Activated T-cell treated with anti-CD3 and anti-CD28 coated beads for 4 hours (primary cell): Measurements from ENCODE around the gene PRKCA.

ENCODE experiments used
- DNase-seq: peaks from one replicate; pipeline ENCODE4 v3.0.0-alpha.2; 2020

Gene PRKCA

DNA sequence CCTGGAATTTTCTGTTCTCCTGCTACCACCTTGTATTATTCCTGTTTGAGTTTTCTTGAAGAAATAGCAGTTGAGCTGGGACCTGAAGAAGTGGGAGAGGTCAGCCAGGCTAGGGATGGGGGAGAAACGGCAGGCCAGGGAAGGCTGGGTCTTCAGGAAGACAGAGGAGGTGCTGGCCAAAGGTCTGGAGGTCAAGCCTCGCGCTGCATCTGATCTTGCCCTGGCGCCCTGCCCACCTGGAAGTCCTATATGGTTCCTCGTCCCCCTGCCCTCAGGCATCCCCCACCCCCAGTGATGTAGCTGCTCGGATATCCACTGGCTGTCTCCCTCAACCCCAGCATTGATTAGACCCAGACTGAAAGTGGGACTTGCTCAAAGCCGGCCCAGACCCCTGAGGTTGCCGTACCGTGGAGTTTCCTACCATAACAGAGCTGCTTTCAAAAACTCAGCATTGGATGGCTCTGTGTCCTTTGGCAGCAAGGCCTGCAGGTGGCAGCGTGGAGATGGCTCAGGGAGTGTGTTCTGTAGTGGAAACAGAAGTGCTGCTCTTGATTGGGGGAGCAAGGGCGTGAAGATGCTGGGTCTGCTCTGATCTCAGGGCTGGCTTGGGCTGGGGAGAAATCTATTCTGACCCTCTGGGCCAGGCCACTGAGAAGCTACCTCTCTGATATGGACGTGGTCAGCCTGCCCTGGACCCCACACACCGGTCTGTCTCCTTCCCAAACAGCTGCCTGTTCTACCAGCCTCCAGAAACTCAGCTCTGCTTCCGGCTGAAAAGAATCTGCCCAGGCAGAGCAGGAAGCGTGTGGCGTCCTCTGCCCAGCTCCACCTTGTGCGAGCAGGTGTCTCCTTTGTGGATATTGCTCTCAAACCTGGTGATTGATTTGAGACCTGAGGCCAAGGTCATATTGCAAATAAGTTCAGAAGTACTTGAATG lies 425.5 kb downstream of the PRKCA start:
- DNase-seq = no peak

DNA sequence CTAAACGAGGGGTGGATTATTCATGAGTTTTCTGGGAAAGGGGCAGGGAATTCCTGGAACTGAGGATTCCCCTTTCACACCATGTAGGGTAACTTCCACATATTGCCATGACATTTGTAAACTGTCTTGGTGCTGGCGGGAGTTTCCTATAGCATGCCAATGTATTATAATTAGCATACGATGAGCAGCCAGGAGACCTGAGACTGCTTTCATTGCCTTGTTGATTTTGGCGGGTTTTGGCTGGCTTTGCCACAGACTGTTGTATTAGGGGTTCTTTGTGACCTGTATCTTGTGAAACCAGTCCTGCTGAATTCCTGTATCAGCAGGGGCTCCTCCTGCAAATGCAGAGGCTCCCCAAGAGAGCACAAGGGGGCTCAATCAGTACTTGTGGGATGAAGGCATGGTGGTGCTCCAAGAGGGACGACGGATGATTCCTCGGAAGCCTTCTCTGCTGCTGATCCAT lies 428.1 kb downstream of the PRKCA start:
- DNase-seq = no peak

DNA sequence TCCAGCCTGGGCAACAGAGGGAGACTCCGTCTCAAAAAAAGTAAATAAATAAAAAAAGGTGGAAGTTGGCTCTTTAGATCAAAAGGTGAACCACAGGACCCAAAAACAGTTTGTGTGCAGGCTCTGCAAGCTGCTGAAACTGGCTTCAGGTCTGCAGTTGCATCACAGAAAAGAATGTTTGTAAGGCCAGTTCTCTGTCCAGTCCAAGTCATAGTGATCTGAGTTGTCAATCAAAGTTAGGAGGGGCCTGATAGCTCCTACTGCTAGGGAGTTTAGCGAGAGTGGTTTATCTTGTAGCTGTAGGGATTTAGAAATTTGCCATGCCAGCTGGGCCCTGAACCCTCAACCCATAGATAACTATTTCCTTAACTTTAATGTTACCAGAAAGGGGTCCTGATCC lies 431.3 kb downstream of the PRKCA start:
- no peak for DNase-seq

DNA sequence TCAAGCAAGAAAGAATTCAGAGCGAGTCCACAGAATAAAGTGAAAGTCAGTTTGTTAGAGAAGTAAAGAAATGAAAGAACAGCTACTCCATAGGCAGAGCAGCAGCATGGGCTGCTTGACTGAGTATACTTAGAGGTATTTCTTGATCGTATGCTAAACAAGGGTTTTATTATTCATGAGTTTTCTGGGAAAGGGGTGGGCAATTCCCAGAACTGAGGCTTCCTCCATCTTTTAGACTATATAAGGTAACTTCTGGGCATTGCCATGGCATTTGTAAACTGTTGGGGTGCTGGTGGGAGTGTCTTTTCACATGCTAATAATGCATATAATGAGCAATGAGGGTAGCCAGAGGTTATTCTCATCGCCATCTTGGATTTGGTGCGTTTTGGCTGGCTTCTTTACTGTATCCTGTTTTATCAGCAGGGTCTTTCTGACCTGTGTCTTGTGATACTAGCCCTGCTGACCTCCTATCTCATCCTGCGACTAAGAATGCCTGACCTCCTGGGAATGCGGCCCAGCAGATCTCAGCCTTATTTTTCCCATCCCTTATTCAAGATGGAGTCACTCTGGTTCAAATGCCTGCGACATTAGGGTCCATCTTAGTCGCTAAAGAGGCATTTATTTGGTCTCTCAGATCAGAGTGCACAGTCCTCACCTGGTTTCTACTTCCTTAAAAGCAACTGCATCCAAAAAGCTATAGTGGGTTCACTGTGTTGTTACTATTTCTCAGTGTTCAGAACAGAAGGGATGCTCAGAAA lies 432.0 kb downstream of the PRKCA start:
- DNase-seq = no peak

DNA sequence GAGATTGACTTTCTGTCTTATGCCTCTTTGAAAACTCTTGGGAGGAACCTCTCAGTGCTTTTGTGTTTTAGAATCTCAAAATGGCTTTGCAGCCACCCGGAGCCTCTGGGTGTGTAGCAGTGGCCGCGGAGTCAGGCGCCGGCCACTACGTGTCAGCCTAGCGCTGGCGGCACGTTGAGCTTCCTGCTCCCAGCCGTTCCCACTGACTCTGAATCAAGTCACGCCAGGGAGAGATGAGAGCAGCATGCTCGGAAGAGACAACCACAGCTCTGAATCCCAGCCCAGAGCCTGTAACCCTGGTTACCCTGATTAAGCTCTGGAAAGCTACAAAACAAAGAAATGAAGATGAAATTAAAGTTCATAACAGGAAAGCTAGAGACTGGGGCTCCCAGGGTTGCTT lies 435.1 kb downstream of the PRKCA start:
- no peak for DNase-seq

DNA sequence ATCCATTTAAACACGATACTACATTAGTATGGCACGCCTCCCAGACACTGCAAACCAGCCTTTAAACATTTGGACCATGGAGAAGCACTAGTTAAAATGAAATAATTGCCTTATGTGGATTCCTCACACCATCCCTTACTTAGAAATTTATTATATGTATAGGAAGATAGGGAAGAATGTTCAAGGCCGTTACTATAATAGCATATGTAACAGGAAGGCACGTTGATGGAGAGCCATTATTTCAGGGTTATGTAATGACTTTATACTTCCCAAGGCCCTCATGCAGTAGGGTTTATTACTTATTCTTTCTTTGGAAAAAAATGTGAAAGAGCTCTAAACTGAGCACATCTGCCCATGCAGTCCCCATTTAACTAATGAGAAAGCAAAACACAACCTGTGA lies 435.9 kb downstream of the PRKCA start:
- DNase-seq = no peak

DNA sequence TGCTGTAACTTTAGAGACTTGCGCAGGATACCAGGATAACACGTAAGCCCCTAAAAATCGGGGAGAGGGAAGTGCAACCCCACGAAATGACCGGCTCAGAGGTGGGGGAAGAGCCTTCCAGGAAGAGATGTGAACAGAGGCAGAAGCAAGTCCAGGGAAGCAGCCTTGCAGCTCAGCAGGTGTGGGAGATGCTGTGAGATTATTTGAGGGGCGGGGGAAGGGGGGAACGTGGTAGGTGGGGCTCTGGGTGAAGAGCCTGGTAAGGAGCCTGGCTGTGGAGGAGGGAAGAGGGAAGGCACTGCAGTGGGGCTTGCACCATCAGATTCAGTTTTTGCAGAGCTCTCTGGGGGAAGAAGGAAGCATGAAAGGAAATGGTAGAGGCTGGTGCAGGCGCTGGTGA lies 437.1 kb downstream of the PRKCA start:
- no peak for DNase-seq

DNA sequence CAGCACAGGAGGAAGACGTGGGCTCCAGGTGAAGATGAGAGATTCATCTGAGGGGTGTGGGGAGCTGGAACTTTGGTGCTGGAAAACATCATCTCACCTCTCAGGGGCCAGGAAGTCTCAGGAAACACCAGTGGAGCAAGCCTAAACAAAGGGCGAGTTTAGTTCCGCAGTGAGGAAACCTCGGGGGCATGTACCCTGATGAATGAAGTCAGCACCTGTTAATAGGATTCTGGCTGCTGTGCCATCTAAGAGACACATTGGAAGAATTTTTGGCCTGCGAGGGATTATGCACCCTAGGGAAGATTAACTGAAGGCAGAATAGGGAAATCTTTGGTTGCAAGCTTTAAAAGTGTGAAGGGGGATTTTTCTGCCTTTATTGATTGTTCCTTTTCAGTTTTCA lies 437.8 kb downstream of the PRKCA start:
- no peak for DNase-seq

DNA sequence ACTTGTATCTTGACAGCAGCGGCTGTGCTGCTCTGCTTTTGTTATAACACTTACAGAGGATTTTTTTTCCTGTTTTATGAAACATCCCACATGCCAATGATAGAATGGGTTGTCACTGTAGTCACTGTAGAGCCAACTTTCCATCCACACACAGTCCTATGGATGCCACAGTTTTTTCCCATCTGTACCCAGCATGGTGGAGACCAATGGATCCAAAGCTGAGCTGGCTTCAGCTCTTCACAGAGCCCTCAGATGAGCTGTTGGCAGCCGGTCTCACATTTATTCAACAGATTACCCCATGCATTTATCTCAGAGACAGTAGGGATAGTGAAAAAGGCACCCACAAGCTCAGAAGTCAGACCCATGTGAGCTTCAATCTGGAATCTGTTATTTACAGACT lies 441.1 kb downstream of the PRKCA start:
- DNase-seq = no peak

DNA sequence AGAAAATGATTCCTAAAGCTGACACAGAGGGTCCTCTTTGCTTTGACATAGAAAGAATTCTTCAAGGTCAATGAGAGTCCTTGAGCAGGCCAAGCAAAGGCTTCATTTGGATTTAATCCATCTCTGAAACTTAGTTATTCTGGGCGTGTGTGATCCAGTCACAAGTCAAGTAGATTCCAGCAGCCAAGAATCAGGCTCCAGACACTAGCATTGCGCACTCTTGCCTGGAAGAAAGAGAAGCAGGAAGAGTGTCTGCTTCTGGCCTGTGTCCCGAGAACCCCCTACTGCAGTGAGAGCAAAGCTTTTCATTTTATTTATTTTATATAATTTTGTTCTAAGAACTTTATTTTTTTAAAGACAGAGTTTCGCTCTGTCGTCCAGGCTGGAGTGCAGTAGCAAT lies 444.3 kb downstream of the PRKCA start:
- DNase-seq = no peak

DNA sequence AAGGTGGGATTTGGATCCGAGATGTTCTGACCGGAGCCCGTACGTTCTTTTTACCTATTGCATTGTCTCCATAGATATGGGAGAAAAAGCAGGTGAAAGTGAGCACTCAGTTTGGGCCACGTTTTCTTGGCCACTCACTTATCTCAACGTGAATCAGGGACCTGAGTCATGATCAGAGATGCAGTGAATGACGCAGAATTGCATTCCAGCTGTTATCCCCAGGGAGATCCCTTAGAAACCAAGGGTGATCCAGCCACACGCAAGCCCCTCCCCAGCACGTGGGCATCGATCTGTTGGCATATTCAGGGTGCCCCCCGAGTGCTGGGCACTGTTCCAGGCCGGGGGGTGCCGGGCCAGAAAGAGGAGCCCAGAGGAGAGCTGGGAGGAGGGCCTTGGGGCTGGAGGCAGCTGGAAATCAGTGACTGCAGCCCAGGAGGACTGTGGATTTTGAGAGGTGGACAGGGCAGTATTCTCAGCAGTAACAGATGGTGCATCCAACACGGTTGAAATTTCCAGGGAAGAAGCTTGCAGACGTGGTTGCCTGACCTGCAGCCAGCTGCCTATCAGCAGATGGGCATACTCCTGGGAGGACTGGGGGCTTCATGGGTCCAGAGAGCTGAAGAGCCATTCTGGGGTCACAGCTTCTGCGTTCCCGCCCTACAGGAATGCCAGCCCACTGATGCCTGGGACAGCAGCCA lies 445.3 kb downstream of the PRKCA start:
- no peak for DNase-seq

DNA sequence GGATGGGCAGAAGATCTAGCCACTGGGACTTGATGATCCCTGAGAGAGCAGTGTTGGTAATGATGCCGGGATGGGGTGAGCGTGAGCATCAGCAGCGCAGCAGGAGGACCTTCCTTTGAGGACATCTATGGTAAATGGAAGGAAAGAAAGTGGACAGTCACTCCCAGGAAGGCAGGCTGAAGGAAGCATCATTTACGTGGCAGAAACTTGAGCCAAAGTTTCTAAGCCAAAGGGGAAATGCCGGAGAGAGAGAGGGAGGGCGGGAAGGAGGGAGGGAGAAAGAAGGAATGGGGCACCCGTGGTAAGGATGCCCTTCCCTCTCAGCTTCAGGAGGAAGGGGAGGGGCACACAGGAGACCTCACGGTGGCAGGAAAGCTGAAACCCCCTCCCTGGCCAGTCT lies 446.2 kb downstream of the PRKCA start:
- no peak for DNase-seq

DNA sequence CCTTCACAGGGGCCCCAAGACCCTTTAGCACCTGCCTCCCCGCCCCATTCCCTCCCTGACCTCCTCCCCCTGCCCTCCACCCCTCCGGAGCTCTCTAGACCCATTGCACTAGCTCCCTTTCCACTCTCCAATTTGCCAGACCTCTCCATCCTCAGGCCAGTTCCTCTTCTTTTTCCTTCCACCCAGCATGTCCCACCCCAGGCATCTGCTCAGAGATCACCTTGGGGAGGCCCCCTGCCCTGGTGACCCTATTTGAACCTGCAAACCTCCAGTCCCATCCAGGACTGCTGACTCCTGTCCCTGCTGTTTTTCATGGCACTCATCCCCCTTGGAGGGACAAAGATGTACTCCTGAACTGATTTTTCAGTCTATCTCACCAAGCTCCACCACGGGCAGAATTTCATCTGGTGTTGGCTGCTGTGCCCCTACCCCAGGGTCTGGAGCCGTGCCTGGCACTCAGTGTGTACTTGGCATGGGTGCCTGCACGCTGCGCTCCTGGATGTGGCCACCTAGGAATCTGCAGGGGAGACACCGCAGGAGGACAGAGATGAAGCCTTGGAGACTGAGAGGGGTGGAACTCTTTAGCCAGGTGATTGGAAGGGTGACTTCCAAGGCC lies 446.9 kb downstream of the PRKCA start:
- no peak for DNase-seq

DNA sequence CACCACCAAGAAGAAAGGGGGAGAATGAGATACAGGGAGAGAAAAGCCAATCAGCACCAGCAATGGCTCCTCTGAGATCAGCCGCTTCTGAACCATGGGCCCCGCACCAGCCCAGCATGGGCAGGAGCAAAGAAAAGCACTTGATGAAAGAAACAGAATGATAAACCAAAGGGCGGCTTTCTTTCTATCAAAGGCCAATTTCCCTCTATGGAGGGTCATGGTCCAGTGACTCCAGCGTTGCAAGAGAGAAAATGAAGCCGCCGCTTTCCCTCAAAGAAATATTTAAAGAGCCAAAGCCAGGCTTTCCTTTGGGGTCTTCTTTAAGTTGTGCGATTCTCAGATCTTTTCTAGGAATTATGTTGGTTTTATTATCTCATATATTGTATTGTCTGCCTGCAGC lies 447.7 kb downstream of the PRKCA start:
- no peak for DNase-seq

DNA sequence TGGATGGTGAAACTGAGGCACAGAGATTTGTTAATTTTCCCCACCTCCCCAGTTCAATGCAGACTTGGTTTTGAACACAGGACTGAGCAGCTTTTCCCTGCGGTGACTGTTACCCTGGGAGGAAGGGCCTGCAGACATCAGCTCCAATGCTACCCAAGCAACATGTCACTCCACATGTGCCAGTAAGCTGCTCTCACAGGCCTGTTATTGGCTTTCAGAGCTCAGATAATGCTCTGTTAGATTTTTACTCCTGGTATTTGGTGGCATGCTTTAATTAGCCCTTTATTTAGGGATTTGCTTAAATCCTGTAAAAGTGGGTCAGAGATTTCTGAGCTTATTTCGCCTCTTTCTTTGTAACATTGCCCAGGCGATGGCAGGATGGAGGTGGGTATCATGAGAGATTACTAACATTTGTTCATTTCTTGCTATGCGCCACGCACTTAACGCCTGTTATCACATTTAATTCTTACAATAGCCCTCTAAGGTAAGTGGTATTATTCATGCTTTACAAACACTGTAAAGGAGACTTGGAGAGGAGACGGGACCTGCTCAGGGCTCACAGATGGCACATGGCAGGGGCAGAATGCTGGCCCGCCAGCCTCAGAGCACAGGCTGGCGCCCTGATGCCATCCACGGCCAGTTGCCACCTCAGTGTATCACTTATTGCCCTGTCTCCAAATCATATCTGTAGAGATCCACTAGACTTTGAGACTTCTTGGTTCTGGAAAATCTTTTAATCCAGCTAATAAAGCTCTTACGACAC lies 448.5 kb downstream of the PRKCA start:
- DNase-seq = no peak

DNA sequence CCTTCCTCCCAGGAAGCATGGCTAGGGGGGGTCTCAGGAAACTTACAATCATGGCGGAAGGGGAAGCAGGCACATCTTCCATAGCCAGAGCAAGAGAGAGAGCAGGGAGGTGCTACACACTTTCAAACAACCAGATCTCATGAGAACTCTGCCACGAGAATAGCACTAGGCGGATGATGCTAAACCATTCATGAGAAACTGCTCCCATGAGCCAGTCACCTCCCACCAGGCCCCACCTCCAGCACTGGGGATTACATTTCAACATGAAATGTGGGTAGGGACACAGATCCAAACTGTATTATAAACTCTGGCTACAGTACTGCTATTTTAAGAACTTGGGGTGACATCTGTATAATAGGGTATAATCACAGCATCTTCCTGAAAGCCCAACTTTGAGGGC lies 449.4 kb downstream of the PRKCA start:
- DNase-seq = no peak

DNA sequence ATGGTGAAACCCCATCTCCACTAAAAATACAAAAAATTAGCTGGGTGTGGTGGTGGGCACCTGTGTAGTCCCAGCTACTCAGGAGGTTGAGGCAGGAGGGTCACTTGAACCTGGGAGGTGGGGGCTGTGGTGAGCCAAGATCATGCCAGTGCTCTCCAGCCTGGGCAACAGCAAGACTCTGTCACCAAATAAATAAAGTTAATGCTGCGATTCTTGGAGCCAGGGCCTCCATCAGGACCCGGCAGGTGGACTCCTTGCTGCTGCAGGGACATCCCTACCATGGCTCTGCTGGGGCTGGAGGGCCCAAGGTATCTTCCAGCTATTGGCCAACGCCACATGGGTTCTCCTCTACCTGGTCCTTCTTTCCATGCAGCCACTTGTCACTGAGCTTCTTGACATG lies 450.0 kb downstream of the PRKCA start:
- no peak for DNase-seq

DNA sequence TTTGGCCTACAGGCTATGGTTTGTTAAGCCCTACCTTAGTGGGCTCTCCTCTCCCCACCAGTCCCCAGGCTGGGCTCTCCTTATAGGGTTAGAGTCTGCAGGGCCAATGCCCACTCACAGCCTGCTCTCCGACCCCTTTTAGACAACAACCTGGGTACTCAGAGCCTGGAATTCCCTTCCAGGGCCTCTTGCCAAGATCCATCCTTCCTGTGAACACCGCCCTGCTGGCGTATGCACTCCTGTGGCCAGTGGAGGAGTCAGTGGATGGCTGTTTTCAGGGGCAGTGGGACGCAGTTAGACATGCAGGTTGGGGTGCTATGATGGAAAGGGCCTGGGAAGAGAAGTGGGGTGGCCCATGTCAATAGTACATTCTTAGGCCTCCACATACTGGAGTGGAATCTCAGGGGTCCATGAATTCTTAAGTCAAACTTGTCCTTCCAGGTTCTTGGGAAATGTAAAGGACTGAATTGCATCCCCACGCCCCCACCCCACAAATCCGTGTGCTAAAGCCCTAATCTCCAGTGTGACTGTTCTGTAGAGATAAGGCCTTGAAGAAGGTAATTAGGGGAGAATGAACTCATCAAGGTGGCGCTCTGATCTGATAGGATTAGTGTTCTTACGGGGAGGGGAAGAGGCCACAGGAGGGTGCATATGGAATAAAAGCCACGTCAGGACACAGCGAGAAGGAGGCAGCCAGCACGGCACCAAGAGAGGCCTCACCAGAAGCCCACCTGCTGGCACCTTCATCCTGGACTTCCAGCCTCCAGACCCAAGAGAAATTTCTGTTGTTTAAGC lies 450.9 kb downstream of the PRKCA start:
- no peak for DNase-seq

DNA sequence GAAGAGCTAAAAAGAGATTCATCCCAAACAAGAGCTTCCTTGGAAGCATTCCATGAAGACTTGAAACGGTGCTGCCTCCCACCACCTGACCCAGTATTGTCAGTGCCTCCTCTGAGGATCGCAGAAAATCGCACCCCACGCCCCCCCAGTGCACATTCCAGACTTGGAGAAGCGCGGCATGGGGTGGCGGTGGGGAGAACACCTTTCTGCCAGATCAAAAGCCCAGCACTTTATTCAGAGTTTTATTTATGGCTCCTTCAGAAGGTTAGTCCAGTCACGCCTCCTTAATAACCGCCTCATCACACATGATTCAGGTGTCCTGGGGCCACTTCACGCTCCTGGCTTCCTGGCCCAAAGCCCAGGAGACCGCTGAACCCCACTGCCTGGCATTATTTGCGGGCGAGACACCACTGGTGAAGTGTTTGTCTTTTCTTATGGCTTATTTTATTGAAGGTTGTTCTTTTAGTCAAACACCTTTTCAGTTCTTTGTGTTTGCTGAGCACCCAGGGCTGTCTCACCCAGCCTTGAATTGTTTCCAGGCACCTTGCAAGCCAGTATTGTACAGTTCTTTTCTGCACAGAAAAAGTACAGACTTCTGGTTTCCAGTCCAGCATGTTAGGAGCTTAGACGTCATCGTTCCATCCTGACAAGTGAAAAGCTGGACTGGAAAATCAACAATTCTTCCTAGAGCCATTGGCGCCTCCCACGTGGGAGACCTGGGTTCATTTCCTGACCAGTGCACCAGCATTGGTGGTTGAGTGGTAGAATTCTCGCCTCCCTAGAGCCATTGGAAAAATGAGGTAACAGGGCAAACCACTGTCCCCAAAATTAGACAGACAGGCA lies 452.9 kb downstream of the PRKCA start:
- DNase-seq = no peak

DNA sequence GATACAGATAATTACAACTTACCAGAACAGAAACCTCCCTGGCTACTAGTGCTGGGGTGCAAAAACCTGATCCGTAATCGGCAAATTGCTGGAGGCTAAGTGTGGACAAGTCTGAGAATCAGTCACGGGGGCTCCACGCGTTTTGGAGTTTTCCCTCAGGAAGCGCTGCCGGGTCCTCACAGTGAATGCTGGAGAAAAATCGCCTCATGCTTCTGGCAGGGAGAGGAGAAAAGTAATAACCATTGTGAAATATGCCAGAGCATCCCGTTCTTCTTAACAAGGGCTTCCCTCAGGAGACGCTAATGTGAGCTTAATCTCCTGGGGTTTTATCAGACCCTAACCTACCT lies 453.5 kb downstream of the PRKCA start:
- no peak for DNase-seq

DNA sequence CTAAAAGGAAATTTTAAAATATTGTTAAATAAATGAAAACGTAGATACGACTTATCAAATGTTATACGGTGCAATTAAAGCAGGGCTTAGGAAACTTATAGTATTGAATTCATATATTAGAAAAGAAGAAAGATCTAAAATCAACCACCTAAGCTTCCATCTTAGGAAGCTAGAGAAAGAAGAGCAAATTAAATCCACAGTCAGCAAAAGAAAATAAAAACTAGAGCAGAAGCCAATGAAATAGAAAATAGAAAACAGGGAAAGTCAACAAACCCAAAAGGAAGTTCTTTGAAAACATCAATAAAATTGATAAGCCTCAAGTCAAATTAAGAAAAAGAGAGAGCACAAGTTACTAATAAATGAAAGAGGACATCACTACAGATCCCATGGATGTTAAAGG lies 457.9 kb downstream of the PRKCA start:
- DNase-seq = no peak
